ENCODE results near the gene OR3A3. TPM values are rescaled to one million over a fixed set of nuclear protein-coding genes. Genes with fewer than 3 reads are reported as not detected.

The OR3A3 gene
- total and polyA plus RNA-seq, 2 of the 8 experiments (the other 6 are each of a cell fraction or from before 2014, with no cell fraction given) = not detected

DNA sequence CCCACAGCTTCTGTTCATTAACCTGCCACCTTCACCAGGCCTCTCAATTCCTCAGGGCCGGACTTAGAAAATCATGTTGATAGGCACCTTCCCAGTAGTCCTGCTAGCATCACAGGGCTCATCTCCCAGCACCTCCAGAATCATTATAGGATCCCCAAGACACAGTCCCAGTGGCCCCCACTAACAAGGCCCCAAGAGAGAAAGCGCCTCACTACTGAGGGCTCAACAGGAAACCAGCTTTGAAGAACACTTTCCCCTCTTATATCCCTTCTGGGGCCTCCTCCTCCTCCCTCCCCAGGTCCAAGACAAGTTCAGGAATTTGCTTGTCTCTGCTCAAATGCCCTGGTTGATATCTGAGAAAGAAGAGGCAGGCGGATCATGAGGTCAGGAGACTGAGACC lies at the start of gene OR3A3 (continued):
- TF ChIP-seq, protein P1, sequence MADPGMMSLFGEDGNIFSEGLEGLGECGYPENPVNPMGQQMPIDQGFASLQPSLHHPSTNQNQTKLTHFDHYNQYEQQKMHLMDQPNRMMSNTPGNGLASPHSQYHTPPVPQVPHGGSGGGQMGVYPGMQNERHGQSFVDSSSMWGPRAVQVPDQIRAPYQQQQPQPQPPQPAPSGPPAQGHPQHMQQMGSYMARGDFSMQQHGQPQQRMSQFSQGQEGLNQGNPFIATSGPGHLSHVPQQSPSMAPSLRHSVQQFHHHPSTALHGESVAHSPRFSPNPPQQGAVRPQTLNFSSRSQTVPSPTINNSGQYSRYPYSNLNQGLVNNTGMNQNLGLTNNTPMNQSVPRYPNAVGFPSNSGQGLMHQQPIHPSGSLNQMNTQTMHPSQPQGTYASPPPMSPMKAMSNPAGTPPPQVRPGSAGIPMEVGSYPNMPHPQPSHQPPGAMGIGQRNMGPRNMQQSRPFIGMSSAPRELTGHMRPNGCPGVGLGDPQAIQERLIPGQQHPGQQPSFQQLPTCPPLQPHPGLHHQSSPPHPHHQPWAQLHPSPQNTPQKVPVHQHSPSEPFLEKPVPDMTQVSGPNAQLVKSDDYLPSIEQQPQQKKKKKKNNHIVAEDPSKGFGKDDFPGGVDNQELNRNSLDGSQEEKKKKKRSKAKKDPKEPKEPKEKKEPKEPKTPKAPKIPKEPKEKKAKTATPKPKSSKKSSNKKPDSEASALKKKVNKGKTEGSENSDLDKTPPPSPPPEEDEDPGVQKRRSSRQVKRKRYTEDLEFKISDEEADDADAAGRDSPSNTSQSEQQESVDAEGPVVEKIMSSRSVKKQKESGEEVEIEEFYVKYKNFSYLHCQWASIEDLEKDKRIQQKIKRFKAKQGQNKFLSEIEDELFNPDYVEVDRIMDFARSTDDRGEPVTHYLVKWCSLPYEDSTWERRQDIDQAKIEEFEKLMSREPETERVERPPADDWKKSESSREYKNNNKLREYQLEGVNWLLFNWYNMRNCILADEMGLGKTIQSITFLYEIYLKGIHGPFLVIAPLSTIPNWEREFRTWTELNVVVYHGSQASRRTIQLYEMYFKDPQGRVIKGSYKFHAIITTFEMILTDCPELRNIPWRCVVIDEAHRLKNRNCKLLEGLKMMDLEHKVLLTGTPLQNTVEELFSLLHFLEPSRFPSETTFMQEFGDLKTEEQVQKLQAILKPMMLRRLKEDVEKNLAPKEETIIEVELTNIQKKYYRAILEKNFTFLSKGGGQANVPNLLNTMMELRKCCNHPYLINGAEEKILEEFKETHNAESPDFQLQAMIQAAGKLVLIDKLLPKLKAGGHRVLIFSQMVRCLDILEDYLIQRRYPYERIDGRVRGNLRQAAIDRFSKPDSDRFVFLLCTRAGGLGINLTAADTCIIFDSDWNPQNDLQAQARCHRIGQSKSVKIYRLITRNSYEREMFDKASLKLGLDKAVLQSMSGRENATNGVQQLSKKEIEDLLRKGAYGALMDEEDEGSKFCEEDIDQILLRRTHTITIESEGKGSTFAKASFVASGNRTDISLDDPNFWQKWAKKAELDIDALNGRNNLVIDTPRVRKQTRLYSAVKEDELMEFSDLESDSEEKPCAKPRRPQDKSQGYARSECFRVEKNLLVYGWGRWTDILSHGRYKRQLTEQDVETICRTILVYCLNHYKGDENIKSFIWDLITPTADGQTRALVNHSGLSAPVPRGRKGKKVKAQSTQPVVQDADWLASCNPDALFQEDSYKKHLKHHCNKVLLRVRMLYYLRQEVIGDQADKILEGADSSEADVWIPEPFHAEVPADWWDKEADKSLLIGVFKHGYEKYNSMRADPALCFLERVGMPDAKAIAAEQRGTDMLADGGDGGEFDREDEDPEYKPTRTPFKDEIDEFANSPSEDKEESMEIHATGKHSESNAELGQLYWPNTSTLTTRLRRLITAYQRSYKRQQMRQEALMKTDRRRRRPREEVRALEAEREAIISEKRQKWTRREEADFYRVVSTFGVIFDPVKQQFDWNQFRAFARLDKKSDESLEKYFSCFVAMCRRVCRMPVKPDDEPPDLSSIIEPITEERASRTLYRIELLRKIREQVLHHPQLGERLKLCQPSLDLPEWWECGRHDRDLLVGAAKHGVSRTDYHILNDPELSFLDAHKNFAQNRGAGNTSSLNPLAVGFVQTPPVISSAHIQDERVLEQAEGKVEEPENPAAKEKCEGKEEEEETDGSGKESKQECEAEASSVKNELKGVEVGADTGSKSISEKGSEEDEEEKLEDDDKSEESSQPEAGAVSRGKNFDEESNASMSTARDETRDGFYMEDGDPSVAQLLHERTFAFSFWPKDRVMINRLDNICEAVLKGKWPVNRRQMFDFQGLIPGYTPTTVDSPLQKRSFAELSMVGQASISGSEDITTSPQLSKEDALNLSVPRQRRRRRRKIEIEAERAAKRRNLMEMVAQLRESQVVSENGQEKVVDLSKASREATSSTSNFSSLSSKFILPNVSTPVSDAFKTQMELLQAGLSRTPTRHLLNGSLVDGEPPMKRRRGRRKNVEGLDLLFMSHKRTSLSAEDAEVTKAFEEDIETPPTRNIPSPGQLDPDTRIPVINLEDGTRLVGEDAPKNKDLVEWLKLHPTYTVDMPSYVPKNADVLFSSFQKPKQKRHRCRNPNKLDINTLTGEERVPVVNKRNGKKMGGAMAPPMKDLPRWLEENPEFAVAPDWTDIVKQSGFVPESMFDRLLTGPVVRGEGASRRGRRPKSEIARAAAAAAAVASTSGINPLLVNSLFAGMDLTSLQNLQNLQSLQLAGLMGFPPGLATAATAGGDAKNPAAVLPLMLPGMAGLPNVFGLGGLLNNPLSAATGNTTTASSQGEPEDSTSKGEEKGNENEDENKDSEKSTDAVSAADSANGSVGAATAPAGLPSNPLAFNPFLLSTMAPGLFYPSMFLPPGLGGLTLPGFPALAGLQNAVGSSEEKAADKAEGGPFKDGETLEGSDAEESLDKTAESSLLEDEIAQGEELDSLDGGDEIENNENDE (IDR thresholded peaks at IDR 0.05; ENCODE audit: insufficient replicate concordance, low read length) = no peak
- no peak for TF ChIP-seq ZNF274 (IDR thresholded peaks at IDR 0.05; ENCODE audit: borderline replicate concordance, extremely low read depth, low read length)
- TF ChIP-seq GTF2F1 (IDR thresholded peaks at IDR 0.05; ENCODE audit: borderline replicate concordance, low read depth, low read length) = no peak
